Measurements from ENCODE around the gene HCN2.
A peak's percentile ranks its signal among the peaks of the same experiment; 100 is the strongest.

The HCN2 gene

DNA sequence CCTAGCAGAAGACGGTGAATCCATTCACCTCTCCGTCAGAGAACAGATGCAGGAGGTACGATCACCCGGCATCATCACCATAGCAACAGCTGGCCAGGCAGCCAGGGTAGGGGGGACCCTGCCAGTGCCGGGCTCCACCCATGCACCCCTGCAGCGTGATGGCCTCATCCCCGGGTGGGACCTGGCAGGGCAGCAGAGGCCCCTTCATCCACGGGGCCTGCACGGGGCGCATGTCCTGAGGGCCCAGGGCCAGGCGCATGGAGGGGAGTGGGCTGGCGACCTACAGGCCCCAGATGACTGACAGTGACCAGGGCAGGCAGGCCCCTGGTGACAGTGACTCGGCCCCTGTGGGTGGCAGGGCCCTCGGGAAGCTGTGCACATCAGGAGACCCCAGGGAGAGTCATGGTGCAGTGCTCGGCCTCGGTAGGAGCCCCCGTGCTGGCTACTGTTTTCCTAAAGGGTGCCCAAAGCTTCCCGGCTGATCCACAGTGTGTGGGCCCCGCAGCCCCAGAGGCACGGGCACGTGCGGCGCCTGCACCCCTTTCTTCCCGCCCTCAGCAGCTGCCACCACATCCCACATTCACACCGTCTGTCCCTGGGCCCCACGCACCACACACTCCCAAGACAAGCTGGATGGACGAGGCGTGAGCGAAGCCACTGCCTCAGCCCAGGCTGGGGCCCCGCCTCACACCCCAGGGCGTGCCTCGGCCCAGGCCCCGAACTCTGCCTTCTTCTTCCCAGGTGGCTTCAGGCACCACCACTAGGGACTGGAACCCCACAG is 68.6 kb downstream of the HCN2 start:
- no peak for DNase-seq (ENCODE audit: low read depth)

DNA sequence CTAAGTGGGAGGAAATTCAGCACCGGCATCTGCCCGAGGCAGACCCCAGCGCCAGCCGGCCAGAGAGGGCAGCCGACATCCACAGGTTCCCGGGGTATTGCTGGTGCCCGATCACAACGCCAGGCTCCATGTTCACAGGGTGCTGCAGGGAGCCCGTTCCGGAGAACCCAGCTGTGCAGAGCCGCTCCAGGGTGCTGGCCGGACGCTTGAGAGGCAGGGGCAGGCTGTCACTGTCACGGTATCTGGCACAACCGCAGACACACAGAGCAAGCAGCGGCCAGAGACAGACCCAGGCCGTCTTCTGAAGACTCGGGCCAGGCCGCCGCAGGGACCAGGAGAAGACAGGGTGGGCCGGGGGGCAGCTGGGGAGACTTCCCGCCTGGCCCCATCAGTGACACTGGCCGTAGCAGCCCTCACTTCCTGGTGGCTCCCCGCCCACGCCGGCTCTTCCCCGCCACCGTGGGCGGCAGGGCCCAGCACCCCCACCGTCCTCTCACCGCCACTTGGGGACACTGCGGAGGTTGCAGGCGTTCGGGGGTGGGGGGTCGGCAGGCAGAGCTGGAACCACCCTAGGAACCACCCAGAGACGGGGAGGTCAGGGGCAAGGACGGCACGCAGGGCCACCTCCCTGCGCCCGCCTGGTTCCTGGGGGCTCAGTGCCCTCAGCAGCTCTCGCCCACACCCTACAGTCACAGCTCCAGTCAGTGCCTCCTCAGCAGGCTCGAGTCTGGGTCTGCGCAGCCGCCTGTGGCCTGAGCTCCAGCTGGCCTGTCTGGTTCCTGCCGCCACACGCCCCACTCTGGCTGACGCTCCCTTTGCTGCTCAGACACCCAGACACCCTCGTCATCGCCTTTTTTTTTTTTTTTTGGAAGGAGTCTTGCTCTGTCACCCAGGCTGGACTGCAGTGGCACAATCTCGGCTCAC is 69.5 kb downstream of the HCN2 start:
- DNase-seq (ENCODE audit: low read depth), result no peak

DNA sequence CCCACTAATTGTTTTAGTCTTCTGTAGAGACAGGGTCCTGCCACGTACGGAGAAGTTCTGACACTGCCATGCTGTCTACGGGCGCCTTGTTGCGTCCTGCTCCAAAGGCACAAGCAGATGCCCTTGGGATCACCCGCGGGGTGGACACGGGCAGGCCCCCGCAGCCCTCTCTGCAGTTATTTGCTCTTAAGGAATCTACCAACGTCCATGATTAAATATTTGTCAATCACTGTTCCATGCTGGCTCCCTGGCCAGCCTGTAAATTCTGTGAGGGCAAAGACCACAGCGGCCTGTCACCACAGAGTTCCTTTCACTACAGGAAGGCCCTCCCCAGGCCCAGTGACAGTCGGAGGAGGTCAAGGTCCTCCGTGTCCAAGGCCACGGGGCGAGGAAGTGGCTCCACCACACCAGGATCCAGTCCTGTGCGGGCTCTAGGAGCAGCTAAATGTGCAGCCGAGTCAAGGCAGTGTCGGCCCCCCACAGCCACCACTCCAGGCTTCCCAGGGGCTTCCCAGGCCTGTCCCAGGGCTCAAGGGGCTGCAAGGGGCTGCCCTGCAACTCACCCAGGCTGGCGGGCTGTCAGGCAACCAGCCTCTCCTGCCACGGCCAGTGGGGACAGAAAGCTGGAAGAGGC is 71.2 kb downstream of the HCN2 start:
- DNase-seq (ENCODE audit: low read depth), result no peak

DNA sequence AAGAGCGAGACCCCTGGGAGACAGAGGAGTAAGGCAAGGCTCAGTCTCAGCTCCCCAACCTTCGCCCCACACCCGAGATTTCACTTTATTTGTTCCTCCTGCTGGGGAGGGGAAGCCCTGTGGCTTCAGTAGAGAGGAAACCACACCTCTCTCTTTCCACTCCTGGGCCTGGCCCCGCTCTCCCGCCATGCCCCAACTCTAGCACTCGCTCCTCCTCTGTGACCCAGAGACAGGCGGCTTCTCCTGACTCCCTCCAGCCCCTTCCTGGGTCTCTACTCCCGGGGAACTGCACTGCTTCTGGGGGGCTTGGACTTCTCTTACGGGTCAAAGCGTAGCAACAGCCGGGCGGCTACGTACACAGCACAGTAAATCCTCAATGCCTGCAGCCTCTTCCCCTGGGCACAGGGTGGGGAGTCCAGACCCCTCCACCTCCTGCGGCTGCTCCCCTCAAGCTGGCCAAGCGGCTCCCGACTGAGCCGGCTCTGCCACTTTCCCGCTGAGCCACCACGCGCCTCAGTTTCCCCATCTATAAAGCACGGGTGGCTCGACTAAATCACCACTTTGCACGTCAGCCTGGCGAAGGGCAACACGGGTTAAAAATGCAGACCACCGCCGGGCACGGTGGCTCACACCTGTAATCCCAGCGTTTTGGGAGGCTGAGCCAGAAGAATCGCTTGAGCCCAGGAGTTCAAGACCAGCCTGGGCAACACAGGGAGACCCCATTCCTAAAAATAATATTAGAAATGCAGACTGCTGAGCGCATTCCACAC is 71.9 kb downstream of the HCN2 start:
- no peak for DNase-seq (ENCODE audit: low read depth)

DNA sequence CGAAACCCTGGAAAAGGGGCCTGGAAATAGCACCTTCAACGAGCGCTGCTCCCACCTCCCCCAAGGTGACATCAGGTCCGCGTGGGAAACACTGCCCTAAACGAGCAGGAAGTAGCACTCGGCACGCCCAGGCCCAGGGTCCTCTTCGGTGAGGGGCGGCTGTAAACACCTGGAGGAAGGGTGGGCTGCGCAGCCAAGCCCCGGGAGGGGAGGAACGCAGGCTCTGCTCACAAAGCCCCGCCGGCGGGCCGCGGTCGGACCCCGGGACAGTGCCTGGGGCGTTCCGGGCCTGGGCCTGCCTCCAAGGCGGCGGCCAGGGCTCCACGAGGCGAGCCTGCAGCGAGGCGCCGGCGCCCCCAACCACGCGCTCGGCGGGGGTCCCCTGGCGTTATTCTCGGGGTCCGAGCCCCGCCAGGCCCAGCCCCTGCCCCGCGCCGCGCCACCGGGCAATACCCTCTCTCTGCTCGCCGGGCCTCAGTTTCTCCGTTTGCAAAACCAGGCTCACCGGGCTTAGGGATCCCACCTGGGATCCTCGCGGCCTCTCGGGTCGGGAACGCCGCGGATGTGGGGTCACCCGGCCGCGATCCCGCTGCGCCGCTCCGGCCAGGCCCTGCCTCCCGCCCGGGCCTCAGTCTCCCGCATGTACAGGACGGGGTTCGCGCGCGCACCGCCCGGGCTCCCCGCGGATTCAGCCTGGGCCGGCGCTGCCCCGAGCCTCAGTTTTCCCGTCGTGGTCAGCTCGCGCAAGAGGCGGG is 72.7 kb downstream of the HCN2 start:
- no peak for DNase-seq (ENCODE audit: low read depth)

DNA sequence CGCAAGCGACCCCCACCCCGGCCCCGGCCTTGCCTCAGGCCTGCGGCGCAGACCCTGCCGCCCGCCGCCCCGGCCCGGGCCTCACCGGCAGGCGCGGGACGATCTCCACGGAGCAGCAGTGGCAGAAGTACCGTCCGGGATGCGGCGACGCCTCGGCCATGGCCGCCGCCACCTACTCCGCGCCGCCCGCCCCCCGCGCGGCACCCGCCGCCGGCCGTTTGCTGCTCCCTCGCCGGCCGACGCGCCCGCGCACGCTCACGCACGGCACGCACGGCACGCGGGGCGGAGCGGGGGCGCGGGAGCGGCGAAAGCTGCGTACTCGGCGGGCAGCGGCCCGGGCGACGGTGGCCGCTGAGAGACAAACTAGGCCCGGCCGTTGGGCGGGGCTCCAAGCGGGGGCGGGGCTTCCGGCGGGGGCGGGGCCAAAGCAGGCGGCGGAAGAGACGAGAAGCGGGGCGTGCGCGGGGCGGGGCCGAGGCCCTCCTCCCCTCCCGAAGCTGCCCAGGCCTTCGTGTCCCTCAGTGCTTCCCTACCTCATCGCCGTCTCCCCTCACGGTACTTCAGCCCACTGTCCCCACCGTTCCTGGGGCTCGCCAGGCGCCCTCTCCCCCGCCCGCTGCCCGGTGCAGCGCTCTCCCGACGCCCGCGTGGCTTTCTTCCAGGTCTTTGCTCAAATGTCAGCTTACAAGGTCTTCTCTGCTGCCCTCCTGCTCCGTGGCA is 73.4 kb downstream of the HCN2 start, which contains the start of gene RNF126:
TSS of gene RNF126 (minus strand) at position 253 of the 720 bp plus-strand sequence. CDS start at position 160, 93 bp downstream.
- DNase-seq (ENCODE audit: low read depth), result peak; percentile 37

DNA sequence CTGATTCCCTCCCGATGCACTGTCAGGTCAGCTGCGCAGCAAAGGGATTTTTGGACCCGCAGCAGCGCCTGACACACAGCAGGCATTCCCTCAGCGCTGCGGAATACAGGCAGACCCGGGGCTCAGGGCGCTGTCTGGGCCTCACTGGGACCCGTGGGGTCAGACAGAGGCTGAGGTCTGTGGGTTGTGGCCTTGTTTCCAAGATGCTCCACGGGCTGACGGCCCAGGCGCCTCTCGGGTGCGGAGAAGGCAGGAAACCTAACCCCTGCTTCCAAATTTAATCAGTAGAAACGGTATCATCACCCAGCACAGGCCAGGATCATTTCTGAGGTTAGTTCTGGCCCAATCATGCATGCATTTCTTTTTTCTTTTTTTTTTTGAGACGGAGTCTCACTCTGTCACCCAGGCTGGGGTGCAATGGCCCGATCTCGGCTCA is 74.0 kb downstream of the HCN2 start:
- no peak for DNase-seq (ENCODE audit: low read depth)

DNA sequence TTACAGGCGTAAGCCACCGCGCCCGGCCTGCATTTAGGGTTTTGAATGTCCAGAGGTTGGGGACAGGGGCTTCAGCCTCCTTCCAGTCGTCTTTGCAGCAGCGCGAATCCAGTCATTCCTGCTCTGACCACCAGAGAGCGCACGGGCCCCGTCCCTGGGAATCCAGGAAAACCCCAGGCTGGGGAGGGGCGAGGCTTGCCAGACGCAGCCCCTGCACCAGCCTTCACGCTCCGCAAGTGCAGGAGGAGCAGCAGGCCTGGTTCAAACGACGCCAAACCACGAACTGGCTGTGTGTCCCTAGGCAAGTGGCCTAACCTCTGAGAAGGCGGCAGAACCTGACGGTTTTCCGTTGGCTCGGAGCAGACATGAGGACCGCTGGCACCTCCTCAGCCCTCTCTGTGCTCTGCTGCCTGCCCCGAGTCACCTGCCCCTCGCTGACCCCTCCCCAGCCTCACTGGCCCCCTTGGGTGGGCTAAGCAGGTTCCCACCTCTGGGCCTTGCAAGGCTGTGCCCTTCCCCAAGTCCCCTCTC is 75.3 kb downstream of the HCN2 start:
- DNase-seq (ENCODE audit: low read depth), result no peak

All from HS-5 (cell line).